NCI-H1048 (cell line): Measurements from ENCODE around the gene CUZD1.

ENCODE experiments used
- DNase-seq: peaks from one replicate; lab custom pipeline; 2025; lab: John Stamatoyannopoulos, UW

The CUZD1 gene

GRCh38 chr10:122854648-122855047 lies 9.0 kb upstream of the CUZD1 start:
- DNase-seq, result no peak

DNA sequence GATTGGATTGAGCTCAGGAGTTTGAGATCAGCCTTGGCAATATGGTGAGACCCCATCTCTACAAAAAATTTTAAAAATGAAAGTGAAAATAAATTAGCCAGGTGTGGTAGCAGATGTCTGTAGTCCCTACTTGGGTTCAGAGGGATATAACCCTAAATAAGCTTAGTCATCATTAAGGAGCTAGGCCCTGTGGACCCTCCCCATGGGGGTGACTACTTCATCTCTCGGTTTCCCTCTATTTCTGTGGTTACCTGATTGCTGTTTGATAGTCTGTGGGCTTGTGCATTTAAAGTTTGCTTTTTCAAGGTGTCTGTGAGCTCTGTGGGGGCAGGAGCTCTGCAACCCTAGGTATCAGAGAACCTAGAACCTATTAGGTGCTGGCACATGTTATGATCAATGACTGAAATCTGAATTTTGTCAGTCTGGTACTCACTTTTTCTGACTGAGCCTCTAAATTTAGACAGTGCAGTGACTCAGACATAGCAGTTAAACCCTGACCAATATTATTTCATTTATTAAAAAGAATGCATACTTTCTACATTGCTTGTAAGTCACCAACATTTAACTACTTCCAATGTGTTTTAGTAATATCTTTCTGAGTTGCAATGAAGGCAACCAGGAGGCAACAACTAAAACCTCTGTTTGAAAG lies 8.1 kb upstream of the CUZD1 start:
- DNase-seq, result no peak

- no peak for DNase-seq
These were observed 6.6 kb upstream of the CUZD1 start for GRCh38 chr10:122852261-122852660.

- no peak for DNase-seq
These were observed 5.3 kb upstream of the CUZD1 start for GRCh38 chr10:122850705-122851640.

DNA sequence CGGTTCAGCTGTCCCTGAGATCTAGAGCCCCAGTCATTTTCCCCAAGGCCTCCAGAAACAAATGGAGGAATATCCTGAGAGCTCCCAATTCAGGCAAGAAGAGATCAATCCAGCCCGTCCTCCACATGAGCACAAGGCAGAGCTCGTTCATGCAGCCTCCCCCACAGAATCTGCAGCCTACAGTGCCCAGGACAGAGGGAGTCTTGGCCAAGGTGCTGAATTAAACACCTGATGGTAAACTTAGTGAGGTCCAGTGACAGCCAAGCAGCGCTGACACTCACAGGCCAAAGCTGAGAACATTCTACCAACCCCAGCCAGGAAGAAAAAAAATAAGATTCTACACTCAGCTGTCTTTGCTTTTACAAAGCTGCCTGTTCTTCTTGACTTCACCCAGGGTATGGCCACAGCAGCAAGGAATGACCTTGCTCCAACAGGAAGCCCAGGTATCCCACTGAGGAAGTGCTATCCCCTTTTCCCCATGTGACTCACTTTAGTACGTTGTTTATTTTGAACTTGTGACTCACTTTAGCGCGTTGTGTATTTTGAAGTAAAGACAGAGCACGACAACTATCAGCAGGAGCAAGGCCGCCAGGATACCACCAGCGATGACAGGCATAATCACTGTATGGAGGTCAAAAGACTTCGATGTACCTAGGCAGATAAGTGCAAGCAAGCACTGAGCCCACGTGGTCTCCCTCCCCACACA lies 4.4 kb upstream of the CUZD1 start:
- DNase-seq, result no peak

DNA sequence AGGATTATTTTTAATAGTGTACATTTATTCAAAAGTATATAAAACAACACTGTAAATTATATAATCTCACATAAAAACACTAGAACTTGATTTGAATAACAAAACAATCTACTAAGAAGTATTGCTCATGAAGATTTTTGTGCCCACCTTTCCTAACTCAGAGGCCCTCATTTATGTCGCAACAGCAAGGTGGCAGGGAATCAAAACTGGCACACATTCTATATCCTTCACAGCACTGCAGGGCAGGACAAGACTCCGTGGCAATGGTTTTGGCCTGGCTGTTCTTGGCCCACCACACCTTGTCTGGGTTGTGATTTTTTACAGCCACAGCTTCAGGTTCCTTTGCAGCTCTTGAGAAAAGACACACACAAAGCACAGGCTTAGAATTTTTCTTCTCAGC lies 3.4 kb upstream of the CUZD1 start:
- DNase-seq, result no peak

DNA sequence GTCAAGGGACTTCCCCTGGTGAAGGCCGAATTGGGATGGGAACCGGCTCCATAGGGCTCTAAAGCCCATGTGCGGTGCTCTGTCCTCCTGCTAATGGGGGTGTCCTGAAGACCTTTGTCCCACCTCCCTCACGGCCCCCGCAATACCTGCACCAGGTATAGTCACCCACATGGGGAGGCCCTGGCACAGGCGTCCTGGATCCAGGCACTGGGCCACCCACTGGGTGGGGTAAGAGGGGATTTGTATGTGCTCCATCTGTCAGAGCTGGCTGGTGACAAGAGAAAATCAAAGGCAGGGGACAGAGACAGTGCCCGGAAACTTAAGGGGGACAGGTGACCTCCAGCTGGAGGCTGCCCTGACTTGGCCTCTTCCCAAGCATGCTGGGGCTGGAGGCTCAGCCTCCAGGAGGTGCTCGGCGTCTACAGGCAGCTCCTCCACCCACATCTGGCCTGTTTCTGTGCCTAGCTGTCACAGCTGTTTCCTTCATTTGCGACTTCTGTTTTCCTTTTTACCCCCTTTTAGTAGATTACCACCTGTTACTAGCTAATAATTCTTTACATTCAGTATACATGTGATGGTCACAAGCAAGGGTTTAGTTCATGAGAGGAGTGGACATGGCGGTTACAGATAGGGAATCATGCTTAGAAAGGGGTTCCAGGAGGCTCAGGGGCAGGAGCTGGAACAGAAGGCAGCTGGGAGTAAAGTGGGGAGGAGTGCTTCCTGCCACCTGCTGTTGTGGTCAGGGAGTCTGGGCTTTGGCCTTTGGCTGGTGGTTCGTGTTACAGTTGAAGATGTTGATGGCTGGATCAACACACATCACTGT lies 2.3 kb upstream of the CUZD1 start:
- no peak for DNase-seq

DNA sequence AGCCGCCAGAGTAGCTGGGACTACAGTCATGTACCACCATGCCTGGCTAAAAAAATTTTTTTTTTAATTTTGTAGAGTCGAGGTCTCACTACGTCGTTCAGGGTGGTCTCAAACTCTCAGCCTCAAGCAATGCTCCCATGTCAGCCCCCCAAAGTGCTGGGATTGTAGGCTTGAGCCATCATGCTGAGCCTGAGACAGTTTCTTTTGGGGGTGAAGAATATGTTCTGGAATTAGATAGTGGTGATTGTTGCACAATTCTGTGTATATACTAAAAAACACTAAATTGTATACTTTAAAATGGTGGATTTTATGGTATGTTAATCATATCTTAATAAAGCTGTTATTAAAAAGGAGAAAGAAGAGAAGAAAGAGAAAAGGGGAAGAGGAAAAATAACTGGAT lies 1.5 kb downstream of the CUZD1 start:
- no peak for DNase-seq

- no peak for DNase-seq
These were observed 4.1 kb downstream of the CUZD1 start for GRCh38 chr10:122841569-122841968.

- no peak for DNase-seq
These were observed 6.2 kb downstream of the CUZD1 start for GRCh38 chr10:122839505-122839904.

DNA sequence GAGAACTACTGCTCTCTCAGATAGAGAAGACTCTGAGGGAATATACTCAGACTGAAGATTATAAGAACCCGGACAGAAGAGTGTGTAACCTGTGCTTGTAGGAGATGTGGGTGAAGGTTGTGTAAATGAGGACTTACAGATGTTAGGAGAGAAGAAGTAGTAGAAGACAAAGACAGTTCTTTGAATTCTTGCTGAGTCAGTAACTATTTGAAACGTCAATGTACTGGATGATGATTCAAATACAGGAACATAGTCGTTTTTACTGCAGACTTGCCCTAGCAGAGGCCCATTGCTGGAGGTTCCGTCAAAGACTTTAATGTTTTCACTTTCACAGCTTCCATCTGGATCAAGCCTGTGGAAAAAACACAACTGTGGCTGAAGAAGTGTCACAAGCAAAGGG lies 6.8 kb downstream of the CUZD1 start:
- DNase-seq, result no peak

- no peak for DNase-seq
These were observed 9.7 kb downstream of the CUZD1 start for GRCh38 chr10:122835908-122836307.

DNA sequence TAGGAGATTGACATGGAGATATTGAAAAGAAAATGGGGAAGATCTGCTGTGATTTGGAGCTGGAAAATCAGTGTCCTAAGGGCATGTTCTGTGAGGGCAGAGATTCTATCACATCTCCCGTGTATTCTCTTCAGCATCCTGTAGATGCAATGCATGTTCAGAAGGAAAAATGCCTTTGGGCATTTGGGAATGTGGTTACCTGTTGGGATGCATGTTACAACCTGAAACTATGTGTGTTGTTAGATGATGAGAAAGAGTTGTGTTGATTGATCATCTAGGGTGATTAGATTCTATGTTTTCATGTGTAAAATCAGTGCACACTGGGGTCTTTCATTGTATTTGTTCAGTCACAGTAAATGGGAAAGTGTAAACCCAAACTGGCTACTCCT lies 14.7 kb downstream of the CUZD1 start:
- no peak for DNase-seq

- DNase-seq, result no peak
These were observed 15.2 kb downstream of the CUZD1 start for GRCh38 chr10:122830273-122830964.

- DNase-seq, result no peak
These were observed 16.2 kb downstream of the CUZD1 start for GRCh38 chr10:122829454-122829853.

- DNase-seq, result no peak
These were observed 16.9 kb downstream of the CUZD1 start for GRCh38 chr10:122828716-122829255.

DNA sequence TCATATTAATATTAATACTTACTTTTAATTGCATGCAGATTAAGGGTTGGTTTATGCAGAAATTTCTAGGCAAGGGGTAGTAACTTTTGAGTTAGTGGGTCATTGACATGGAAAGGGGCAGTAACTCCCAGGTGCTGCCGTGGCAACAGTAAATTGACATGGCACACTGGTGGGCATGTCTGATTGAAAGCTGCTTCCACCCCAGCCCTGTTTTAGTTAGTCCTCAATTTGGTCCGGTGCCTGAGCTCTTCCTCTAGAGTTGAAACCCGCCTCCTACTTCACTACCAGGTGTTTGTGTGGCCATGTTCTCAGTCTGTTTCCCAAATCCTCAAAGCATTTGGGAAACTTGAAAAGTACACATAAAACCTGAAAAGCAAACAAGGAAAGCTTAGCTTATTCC lies 18.4 kb downstream of the CUZD1 start:
- no peak for DNase-seq

DNA sequence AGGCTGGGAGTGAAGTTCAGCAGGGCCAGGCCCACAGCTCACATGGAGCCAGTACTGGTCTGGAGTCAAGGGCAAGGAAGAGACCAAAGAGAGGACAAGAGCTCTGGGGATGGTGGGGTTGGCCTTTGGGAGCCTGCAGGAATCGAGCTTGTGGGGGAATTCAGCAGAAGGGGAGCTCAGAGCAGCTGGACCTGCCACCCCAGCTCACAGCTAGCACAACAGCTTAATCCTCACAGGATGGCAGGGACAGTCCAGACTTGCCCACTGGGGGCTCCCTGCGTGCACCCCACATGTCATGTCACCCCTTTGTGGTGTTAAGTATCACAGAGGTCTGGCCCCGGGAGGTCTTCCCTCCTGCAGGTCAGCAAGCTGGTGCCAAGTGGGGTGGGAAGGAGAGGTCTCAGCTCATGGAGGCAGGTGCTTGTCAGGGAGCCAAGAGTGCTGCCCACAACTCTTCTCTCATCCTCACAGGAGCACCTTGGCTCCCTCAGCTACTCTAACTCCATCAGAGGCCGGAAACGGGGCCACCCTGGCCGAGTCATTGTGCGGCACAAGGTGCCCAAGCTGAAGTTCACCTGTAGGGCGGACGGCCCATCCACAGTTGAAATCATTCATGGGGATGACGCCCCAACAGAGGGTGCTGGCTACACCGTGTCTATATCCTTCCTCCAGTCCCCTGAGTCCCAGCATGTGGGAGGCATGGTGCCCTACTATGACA lies 22.5 kb downstream of the CUZD1 start:
- no peak for DNase-seq

GRCh38 chr10:122821808-122822207 lies 23.8 kb downstream of the CUZD1 start:
- DNase-seq, result no peak

DNA sequence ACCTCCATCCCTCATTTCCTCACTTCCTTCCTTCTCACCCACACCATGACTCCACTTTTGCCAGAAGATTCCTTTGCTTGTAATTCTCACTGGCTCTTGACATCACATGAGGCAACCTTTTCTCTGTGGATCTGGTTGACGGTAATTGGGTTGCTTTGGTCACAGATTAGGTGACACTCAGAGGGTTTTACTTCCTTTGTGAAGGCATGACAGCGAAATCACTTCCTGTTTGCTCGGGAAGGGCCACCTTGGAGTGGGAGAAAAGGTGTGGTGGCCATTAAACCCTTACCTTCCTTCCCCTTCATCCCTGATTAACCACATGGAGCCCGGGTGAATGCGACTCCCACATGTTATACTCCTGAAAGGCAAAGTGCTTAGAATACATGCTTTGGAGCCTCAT lies 30.2 kb downstream of the CUZD1 start:
- no peak for DNase-seq
